ENCODE results near the gene ETS1.

The ETS1 gene

DNA sequence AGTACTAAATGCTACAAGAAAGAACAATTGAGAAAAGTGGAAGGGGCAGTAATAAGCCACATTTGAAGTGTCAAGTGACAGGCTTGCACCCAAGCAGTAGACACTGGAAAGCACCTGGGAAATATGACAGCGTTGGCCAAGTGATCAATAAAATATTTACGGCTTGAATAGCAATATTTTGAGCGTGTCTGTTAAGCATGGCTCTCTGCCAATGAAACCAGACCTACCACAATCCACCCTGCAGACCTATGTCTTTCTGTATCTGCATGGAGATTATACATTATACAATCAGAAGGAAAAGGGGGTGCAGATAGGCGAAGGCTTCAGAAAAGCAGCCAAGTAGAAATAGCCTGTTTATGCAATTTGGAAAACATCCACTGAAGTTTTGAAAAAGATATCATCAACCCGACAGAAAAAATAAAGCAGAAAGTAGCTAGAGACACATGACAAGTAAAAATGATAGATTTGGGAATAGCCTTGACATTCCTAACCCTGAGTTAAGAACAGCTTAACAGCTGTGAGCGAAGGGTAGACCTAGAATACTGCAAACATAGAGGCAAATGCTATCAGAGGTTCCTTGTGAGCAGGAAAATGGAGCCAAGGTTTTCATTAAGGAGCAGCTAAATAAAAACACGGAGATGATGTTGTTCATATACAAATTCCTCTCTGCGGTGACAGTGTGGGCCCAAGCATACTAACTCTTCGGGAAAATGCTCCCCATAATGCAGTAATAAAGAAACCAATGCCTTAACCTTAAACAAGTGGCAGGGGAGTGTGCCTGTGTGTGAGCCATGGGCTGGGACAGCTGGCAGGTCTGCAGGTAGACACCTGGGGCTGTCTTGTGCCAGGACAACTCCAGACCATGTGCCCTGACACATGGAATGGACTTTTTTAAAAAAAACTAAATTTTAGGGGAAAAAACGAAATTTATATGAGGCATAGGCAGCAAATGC lies 71.3 kb downstream of the ETS1 start:
- no peak for DNase-seq
- intact Hi-C loops (cut with DNase I), result no loop called here

DNA sequence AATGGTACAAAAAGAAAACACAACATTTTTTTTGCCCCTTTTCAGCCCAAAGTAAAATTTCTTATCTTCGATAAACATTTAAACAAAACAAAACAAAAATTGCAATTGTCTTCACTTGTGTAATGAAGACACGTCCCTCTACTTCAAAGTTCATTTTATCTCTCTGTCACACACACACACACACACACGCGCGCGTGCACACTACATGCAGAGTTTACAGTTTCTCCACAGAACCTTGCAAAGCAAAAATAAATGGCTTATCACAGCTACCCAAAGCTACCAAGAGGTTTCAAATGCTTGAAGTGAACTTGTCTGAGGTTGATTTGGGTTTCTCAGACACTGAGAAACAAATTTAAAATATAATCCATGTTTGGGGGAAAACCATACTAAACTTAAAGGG lies 72.3 kb downstream of the ETS1 start:
- intact Hi-C loops (cut with DNase I), result no loop called here
- no peak for DNase-seq

DNA sequence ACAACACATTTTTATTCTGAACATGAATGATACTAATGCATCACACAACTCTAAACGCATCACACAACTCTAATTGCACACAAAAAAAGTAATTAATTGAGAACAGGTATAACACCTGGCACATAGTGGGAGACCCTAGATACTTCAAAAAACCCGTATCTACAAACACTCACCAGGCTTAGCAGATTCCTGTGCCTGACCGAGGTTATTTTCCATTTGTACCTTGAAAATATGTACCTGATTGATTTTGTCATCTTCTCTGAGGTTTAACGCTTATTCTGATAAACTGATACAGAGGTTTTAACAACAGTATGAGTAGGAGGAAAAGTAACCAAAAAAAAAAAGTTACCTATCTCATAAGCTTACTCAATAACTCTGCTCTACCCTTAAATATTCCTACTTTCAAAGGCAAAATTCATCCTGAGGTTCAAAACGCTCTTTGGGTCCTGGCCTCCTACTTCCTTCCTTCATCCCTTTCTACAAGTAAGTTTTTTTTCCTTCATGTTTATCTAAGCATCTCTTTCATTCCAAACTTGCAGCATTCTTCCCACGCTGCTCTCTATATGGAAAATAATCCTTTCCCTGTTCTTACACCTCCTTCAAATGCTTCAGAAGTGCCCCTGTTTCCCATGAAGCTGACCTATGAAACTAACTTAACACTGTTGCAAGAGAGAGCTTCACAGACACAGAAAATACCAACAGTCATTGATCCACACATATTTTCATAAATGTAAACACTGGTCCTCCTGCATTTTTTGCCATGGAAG lies 73.3 kb downstream of the ETS1 start:
- DNase-seq, result no peak
- intact Hi-C loops (cut with DNase I), result no loop called here

DNA sequence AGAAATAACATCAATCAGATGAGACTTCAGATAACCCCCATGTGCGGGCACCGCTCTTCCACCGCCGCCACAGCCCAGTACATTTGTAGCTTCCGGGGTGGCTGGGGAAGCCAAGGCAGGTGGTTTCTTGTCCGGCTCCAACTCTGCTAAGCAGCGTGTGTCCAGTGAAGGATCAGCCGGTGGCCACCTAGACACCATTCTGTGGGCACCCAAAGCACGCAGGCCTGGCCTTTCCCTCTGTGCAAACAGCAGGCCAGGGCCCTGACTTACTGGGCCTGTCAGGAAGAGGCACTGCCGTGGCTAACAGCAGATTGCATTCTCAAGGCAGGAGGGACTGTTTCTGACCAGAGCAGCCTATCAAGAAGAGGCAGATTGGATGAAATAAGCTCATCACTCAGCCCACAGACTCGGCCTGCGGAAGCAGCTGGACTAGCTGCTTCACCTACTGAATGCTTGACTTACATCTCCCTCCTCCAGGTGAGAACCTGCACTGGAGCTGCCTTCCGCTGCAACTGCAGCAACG lies 74.8 kb downstream of the ETS1 start:
- intact Hi-C loops (cut with DNase I), result no loop called here
- DNase-seq, result no peak

DNA sequence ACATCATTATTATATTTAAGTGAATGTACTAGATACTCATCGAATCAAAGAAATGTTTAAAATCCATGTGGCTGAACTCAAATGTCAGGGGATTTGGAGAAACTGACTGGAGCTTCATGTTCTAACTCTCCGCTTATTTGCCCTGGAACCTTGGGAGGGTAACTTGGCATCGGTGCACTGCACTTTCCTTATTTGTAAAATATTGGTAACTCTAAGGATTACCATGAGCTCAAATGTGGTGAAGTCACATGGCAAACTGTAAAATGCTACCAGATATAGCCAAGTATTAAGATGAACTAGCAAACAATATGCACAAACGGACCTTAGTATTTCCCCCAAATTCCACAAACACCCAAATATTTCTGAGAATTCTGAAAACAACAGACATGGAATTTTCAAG lies 75.6 kb downstream of the ETS1 start:
- intact Hi-C loops (cut with DNase I), result no loop called here
- DNase-seq, result no peak

DNA sequence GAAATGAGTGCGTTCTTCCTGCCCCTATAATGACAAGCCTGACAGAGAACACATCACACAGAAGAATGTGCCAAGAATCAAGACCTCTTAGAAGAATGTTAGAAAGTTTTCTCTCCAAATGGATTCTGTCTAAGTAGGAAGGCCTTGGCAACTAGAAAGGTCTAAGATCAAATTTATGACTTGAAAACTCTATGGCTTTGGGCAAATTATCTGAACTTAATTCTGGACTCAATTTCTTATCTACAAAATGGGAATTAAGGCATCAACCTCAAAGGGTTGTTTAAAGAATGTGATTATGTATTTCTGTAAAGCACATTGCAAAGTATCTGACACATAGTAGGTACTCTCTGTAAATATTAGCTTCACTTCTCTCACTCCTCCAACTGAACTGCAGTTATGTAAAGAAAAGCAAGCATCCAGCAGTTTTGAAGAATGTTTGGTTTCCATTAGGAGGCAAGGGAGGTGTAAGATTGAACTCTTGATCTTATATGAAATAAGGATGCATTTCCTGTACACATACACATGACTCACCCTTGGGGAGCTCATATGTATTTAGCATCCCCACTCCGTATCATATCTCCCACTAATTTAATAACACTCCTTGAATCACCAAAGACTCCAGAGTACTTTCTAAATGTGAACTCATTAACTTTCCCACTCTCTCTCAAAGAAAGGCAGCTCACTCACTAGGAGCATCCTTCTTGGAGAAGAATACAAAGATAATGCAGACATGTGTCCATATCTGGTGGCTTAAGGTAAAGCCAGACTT lies 77.6 kb downstream of the ETS1 start:
- intact Hi-C loops (cut with DNase I), result loop anchor here (10.0 kb wide), 1 partner anchor 45 kb away; no protein-coding TSS in a partner anchor
- no peak for DNase-seq

DNA sequence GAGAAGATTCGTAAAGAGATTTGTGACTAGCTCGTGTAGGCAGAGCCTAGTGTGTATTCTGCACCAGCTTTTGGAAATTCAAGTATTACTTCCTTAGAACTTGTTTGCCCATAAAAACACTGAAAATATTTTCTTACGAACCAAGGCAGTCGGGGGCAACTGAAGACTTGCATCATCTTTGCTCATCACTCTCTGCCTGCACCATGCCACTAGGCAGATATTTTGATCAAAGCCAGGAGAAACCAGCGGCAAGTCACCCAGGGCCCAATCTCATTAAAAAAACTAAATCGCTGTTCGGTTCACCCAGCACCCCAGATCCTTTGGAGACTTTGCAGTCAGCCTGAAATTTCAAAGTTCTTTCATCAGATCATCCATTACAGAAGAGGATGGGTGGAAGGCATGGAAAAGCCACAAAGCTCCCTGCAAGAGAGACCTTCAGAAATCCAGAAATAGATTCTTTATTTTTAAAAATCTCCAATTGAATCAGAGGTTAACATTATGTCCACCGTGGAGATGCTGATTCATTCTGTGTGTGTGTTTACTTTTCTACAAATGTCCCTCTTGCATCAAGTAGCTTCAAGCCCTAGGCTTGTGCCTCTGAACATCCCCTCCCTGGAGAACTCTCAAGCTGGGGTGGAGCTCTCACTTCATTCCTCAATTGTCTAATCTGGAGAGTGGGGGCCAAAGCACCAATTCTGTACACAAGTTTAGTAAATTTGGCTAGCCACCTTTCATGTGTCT lies 78.4 kb downstream of the ETS1 start:
- intact Hi-C loops (cut with DNase I), result loop anchor here (10.0 kb wide), 1 partner anchor 46 kb away; no protein-coding TSS in a partner anchor
- DNase-seq, result no peak

DNA sequence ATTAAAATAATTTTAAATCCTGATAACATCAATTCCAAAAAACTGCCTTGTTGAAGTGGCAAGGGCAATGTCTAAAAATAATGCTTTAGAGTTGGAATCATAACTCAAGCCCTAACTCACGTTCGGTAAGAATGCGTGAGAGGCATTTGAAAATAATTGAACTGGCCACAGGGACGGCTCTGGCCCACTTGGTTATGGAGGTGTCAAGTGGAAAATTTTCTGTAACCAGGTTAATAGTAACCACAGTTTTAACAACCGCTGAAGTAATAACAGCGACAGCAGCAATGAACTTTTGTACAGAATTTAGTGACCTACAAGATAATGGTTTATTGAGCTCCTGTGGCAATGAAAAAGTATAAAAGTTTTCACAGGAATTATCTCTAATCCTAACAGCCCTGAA lies 79.4 kb downstream of the ETS1 start:
- no peak for DNase-seq
- intact Hi-C loops (cut with DNase I), result loop anchor here (10.0 kb wide), 1 partner anchor 47 kb away; no protein-coding TSS in a partner anchor

DNA sequence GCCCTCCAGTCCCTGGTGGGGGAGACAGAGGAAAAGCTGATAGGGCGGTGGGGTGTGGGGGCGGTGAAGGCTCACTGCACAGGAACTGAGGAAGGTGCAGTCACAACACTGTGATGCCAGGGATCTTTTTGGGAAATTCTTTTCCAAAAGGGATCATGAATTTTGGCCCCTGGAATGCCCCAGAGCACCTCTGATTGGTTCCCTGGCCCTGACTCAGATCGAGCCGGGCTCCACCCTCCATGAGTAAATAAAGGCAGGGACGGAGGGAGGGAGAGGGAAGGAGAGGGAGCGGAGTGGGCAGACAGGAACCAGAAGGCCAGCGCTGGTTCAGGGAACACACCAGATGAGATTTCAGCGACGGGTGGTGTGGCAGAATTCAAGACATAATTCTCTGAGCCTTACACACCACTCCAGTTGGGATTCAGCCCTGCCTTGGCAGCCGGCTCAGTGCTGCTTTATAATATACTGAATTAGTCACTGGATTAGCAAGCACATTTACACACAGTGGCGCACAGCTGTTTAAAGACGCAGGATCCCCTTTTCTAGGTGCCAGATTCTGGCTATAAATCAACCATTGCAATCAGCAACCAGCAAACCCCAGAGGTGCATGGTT lies 80.3 kb downstream of the ETS1 start:
- peak in 15 of 42 donors; percentile 21 to 73 (median 39) for DNase-seq
- intact Hi-C loops (cut with DNase I), result loop anchor here (10.0 kb wide), 1 partner anchor 48 kb away; no protein-coding TSS in a partner anchor

DNA sequence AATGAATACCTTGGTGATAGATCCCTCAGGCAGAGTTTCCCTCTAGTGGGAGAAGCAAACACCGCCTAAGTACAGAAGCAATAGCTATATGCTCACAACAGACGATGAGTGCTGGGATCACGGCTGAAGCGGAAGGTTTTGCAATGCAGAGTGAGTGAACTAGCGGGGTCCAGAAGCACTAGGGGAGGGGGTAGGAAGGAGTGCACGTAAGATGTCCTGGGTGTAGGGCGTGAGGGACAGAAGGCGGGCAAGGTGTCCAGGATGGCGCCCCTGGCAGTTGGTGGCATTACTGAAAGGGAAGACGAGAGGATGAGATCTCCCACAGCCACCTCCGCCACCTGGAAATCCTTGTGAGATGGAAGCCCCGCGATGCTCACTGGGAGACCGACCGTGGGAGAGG lies 81.0 kb downstream of the ETS1 start:
- intact Hi-C loops (cut with DNase I), result loop anchor here (10.0 kb wide), 1 partner anchor 48 kb away; no protein-coding TSS in a partner anchor
- no peak for DNase-seq

DNA sequence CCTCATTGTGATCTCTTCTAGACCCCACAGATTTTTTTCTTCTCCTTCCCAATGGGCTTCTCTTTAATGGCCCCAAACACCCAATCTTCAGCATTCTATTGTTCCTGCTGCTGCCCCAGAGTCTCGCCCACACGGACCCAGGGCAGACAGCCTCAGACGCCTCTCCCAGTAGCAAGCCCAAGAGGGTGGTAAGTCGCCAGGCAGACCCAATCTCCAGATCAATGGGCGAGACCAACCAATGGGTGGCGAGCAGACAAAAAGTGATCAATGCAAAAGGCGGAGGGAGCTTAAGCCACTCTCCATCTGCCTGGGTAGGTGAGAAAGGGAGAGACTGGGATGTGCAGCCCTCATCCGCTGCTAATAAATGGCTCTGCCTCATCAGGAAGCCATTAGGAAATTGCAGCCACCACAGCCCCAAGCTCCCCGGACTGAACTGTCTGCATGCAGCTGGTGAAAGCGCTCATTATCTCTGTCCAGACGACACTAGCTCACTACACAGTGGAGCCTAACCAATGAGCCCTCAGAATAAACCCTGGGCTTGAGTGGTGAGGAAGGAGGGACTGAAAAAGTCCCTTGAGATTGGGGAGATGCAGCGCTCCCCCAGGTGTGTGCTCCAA lies 81.8 kb downstream of the ETS1 start:
- intact Hi-C loops (cut with DNase I), result loop anchor here (10.0 kb wide), 1 partner anchor 49 kb away; no protein-coding TSS in a partner anchor
- peak in 27 of 42 donors; percentile 15 to 78 (median 51) for DNase-seq

DNA sequence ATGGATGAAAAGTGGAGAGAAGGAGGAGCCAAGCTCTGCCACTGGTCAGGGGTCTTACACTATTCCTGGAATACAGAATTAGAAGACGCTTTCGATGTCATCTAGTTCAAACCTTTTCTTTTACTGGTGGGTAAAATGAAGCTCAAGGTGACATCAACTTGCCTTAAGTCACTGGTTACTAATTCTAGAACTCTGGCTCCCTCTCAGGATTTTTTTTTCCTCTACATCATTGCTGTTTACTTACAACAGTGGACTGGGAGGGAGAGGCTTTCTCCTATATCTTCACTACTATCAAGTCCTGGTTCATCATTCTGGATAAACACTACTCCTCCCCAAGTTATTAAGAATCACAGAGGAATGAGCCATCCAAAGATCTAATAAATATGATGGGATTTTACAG lies 82.9 kb downstream of the ETS1 start:
- DNase-seq, result no peak
- intact Hi-C loops (cut with DNase I), result loop anchor here (10.0 kb wide), 1 partner anchor 50 kb away; no protein-coding TSS in a partner anchor

DNA sequence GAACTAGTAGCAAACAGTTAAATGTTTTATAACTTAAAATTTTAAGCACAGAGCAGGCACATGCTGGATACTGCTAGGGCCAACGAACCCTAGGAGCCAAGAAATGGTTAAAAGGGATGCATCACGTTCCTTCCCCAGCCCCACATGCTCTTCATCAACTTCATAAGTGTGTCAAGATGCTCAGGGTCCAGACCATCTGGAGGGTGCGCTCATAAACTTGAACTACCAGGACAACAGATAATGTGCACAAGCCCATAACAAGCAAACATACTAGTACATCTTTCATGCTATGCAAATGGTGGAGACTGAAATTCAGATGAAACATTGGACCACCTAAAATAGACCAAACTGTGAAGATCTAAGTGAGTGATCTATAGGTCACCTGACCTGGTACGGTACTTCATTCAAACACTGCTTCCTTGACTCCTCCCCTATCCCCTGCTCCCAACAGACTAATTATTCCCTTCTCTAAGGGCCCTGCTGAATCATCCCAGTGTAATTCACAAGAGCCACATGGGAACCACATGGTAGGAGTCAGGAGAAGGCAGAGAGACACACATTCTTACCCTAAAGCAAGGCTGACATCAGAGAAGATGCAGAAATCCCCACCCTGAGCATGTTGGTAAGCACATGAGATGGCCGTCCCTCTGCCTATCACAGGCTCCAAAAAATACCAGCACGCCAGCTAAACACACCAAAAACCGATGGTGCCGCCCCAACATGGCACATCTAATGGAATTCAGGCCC lies 83.9 kb downstream of the ETS1 start:
- intact Hi-C loops (cut with DNase I), result loop anchor here (10.0 kb wide), 1 partner anchor 51 kb away; no protein-coding TSS in a partner anchor
- DNase-seq, result no peak

DNA sequence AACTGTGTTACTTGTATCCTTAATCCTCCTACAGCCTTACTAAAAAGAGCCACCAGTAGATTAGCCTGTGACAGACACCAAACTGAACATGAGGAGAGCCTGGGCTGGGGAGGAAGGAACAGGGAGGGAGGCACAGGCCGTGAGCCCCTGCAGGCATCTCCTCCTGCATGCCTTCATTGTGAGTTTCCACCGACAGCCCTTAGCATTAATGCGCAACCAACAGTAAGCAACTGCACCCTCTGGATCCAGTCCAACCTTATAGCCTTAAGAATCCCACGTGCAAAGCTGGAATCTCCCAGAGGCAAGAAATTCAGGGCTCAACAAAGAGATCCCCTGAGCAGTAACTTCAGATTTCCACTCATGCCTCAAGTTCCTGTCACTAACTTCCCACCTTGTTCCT lies 84.6 kb downstream of the ETS1 start:
- no peak for DNase-seq
- intact Hi-C loops (cut with DNase I), result loop anchor here (10.0 kb wide), 1 partner anchor 52 kb away; no protein-coding TSS in a partner anchor

DNA sequence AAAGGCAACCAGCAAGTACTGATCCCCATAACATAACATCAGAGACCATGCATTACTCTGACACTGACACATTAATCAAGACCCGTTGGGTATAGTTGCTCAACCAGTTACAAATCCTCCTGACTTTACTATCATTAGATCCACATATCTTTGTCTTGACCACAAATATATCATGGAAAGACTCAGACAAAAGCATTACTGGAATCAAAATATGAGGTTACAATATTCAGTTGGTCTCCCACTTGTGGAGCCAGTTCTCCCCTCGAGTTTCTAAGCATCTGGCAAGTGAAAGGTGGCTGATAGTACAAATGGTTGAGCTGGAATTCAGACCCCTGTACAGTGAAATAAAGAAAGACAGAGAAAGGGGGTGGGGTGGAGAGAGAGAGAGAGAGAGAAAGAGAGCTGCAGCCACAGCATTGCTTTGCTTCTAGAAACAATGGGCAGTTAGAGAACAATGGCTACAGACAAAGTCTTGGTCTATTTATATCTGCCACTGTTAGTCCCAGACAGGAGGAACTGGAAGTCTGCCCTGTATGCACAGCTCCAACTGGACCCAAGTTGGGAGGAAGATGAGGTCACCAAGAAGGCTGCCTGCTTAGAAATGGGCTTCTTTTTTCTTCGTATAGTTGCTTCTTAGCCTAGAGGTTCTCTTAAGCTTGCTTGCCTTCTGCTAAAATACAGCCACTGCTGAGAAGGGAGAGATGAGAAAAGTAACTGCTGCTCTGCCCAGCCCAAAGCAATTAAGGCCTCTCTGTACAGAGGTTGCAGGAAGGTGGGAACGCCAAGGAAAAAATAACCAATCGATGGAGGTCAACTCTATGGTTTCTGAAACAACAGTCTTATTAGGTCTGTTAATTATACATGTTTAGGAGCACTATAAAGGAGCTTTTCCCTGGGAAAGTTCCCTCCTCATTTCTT lies 85.5 kb downstream of the ETS1 start:
- DNase-seq, result peak in 31 of 42 donors; percentile 15 to 83 (median 59)
- intact Hi-C loops (cut with DNase I), result loop anchor here (10.0 kb wide), 1 partner anchor 53 kb away; no protein-coding TSS in a partner anchor
